GM21423 (cell line): ENCODE results near the gene HDGFL2.

Experiments used
- ATAC-seq: cut with Tn5 transposase; IDR thresholded peaks from one replicate; pipeline ENCODE4 v1.9.1; 2021; ENCODE audit warnings: mild to moderate bottlenecking, moderate library complexity; ENCODE audit not compliant: unreplicated experiment

HDGFL2 gene

DNA sequence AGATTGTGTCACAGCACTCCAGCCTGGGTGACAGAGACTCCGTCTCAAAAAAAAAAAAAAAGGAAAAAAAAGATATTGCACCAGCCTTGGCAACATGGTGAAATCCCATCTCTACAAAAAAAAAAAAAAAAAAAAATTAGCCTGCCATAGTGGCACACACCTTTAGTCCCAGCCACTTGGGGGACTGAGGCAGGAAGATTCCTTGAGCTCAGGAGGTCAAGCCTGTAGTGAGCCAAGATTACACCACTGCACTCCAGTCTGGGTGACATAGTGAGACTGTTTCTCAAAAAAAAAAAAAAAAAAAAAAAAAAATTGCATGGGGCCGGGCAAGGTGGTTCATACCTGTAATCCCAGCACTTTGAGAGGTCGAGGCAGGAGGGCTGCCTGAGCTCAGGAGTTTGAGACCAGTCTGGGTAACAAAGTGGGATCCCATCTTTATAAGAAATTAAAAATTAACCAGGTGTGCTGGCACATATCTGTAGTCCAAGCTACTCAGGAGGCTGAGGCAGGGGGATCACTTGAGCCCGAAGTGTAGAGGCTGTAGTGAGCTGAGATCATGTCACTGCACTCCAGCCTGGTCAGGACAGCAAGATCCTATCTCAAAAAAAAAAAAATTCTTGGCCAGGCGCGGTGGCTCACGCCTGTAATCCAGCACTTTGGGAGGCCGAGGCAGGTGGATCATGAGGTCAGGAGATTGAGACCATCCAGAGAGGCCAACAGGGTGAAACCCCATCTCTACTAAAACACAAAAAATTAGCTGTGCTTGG is 7.1 kb upstream of the HDGFL2 start:
- no peak for ATAC-seq

DNA sequence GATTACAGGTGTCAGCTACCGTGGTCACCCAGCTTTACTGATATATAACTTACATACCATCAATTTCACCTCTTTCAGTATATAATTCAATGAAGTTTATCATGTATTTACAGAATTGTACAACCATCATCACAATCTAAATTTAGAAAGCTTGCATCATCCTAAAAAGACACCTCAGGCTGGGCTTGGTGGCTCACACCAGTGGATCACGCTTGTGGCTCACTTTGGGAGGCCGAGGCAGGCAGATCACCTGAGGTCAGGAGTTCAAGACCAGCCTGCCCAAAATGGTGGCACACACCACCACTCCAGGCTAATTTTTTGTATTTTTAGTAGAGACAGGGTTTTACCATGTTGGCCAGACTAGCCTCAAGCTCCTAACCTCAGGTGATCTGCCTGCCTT is 4.3 kb upstream of the HDGFL2 start:
- ATAC-seq = no peak

DNA sequence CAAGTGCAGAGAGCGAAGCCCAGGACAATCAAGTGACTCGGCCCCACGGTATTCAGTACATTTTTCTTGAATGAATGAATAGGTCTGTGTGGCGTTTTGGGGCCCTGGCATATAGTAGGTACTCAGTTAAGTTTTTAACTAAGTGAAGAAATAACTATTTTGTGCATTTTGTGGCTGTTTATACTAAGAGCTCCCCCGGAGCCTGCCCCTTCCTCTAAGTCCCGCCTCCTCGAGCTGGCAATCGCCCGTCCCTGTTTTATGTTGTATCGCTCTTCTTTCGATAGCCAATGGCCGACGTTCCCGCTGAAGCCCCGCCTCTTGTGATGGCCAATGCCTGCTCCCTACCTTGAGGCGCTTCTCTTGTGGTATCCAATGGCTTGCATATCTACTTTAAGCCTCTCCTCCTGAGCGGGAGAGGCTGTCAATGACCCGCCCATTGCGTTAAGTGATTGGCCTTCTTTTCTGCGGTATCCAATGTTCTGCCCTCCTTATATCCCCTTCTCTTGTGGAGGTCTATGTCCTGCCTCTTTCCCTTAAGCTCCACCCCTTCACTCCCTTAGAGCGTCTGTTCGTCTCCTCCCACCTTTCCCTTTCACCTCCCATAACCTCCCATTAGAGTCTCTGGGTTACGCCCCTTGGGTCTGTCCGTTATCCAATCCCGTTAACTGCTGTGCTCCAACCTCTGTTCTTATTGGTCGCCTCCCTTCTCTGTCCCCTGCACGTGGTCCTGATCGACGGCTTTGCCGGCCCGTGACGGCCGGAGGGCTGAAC is 509 bp upstream of the HDGFL2 start:
- peak; percentile 81 for ATAC-seq

DNA sequence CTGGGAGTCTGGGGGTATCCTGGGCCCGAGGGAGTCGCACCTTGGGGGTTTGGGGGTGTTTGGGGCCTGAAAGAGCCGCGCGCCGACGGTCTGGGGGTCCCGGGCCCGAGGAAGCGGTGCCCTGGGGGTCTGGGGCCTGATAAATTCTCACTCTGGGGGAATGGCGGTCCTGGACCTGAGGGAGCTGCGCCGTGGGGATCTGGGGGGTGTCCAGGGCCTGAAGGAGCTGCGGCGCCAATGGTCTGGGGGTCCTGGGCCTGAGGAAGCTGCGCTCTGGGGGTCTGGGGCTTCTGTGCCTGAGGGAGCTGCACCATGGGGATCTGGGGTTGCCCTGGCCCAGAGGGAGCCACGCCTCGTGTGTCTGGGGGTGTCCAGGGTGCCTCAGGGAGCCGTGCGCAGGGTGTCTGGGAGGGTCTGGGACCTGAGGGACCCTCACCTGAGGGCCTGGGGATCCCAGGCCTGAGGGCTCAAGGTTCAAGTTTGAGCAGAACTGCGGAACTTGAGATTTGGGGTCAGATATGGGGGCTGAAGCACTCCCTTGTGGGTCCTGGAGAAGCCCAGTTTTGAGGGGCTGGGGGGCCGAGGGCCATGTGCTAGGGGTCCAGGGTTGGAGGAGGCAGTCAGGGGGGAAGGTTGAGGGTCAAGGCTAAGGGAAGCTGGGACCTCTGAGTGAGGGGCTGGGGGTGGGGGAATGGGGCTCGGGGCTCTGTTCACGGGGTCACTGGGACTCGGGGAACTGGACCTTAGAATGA is 1.1 kb downstream of the HDGFL2 start:
- ATAC-seq = no peak

DNA sequence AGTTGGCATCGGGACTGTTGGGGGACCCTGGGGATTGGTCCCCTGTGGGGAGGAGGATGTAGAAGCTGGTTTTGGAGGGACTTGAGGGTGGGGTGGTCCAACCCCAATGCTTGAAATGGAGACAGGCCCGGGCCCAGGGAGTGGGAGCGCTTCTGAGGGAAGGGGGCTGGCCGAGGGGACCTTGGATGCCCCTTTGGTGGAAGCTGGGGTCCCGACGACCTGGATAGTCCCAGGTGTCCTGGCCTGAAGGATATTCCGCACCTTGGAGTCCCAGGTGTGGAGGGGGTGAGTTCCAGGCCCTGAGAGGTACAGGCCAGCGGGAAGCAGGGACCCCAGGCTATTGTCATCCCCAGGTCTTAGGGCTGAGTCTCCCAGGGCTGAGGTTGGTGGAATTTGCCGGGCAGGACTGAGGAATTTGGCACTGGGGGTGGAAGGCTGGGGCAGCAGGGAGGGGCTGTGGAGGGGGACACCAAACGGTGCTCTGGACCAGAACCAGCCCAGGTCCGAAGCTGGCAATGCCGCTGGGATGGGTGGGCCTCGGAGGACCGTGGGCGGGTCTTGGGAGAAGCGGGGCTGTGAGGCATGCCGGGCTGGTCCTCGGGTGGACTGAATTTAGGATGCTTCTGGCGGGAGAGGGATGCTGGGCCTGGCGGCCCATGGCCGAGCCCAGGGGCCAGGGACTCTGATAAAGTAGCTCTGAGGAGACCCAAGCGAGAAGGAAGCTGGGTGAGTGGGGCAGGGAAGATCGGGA is 1.8 kb downstream of the HDGFL2 start:
- no peak for ATAC-seq

DNA sequence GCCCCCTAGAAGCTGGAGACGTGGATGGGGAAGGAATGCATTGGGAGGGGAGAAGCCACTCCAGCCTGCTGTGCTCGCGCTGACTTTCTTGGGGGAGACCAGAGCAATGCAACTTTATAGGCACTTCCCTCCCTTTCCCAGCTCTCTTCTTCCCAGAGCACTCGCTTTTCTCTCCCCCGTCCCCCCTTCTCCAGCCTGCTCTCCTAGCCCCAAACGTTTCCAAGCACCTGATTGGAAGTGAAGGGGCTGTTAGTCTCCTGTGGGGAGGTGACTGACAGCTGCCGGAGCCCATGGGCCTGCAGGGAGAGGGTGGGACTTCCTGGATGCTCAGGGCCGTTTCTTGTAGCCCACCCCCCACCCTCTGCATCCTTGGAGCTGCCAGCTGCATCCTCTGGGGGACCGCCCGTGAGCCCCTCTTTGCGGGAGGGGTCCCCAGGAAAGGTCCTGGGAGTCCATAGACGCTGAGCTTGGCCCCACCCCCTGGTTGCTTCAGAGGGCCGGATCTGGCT is 2.5 kb downstream of the HDGFL2 start:
- no peak for ATAC-seq

DNA sequence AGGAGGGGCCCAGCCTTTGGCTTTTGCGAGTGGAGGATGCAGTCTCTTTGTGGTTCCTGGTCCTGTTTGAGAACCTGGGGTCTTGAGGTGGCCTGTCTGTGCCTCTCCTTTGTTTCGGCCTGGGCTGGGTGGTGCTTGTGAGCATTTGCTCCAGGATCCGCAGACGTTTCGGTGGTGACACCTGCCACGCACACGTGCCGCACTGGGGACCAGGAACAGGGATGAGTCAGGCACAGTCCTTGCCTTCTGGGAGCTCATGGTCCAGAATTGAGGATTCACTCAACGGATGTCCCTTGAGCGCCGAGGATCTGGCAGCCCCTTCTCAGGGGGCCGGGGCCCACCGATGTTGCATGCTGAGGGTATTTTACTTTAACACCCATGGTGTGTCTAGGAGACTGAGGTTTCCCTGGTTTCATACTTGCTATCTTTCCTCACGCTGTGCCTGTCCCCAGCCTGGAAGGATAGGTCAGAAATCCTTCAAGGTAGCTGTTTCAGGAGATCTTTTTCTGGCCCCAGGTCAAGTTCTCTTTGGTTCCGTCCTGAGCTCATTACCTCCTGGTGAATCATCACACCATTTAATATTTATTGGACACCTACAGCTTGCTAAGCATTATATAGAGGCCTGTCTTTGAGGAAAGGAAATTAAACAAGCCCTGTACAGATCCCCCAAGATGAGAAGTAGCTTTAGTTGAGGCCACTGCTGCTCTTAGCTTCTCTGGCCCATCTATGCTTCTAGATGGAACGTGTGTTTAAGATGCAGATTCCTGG is 5.1 kb downstream of the HDGFL2 start:
- ATAC-seq = no peak

DNA sequence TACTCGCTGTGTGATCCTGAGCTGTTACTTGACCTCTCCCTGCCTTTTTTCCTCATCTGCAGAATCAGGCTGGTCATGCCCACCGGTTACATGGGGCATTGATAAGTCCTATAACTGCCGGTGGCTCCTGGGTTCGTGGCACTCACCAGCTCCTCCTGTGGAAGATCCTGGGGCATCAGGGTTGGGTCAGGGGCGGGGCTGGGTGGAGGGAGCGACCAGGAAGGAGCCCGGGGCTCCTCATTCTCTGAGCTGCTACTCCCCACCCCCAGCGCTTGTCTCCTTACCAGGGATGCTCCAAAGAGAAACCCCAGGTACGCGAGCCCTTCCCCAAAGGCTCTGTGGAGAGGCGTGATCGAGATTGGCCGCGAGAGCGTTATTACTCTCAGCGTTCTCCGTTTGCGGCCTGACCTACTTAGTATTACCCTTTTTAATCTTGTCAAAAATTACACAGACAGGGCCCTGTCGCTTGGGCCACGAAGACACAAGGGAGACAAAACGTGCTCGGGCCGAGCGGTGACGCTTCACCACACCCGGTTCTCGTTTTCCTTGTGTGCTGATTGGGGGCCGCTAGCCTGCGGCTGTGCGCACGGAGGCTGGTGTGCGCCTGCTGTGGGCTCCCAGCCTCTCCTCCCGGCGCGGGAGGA is 10.7 kb downstream of the HDGFL2 start:
- ATAC-seq = no peak

DNA sequence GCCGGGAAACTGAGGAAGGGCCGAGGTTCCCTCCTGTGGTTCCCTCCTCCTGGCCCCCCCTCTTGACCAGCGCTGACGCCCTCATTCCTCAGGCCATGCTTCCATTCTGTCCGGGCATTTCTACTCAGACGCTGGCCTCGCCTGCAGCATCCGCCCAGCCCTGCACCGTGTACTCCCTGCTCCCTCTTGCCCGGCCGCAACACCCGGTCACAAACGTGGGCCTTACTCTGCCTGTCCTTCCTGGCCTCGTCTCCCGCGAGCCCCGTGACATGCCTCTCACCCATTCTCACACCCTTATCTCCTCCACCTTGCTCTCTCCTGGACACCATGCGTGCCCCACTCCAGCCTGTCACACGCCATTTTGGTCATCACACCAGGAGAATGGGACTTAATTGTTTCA is 11.3 kb downstream of the HDGFL2 start:
- ATAC-seq = no peak

DNA sequence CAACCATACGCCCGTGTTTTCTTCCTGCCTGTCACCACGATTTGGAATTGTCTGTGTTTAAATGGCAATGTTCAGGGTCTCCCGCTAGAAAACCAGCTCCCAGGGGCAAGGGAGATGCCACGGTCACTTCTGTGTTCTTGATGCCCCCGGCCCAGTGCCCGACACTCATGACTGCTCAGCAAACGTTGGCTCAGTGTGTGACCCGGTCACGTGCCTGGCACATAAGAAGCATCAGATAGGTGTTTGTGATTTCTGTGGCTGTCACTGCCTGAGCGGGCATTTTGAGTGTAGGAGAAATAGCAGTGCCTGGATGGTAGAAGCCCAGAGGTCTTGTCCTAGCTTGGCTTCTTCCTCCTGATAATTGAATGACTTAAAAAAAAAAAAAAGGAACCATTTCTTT is 15.5 kb downstream of the HDGFL2 start:
- ATAC-seq = no peak

DNA sequence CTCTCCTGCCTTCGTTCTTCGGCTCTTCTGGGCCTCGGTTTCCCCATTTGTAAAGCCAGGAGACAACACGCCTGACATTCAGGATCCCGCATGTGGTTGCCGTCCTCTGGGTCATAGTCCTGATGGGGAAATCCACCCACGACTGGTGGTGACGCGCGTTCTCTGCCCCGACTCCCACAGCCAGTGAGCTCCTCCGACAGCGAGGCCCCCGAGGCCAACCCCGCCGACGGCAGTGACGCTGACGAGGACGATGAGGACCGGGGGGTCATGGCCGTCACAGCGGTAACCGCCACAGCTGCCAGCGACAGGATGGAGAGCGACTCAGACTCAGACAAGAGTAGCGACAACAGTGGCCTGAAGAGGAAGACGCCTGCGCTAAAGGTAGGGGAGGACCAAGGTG is 16.4 kb downstream of the HDGFL2 start:
- no peak for ATAC-seq

DNA sequence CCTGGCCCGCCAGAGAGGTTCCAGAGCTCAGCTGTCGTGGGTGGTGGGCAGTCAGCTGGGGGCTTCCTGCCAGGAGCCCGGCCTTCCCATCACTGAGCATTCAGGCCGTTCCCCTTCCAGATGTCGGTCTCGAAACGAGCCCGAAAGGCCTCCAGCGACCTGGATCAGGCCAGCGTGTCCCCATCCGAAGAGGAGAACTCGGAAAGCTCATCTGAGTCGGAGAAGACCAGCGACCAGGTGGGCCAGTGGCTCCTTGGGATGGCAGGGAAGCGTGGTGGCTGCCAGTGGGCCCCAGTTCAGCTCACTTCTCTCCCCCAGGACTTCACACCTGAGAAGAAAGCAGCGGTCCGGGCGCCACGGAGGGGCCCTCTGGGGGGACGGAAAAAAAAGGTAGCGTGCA is 19.3 kb downstream of the HDGFL2 start:
- no peak for ATAC-seq

DNA sequence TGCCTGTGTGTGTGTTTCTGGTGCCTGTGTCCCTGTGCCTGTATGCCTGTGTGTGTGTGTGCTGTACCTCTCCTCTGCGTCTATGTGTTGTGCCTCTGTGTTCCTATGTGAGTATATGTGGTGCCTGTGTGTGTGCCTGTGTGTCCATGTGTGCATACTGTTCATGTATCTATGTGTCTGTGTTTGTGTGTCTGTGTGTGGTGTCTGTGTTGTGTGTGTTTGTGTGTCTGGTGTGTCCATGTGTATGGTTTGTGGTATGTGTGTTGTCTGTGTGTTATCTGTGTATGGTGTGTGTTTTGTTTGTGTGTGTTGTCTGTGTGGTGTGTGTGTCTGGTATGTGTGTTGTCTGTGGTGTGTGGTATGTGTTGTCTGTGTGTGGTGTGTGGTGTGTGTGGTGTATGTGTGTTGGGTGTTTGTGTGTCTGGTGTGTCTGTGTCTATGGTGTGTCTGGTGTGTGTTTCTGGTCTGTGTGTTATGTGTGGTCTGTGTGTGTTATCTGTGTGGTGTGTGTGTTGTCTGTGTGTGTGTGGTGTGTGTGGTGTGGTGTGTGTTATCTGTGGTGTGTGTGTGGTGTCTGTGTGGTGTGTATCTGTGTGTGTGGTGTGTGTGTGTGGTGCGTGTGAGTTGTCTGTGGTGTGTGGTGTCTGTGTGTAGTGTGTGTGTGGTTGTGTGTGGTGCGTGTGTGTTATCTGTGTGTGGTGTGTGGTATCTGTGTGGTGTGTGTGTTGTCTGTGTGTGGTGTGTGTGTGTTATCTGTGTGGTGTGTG is 20.4 kb downstream of the HDGFL2 start:
- no peak for ATAC-seq

DNA sequence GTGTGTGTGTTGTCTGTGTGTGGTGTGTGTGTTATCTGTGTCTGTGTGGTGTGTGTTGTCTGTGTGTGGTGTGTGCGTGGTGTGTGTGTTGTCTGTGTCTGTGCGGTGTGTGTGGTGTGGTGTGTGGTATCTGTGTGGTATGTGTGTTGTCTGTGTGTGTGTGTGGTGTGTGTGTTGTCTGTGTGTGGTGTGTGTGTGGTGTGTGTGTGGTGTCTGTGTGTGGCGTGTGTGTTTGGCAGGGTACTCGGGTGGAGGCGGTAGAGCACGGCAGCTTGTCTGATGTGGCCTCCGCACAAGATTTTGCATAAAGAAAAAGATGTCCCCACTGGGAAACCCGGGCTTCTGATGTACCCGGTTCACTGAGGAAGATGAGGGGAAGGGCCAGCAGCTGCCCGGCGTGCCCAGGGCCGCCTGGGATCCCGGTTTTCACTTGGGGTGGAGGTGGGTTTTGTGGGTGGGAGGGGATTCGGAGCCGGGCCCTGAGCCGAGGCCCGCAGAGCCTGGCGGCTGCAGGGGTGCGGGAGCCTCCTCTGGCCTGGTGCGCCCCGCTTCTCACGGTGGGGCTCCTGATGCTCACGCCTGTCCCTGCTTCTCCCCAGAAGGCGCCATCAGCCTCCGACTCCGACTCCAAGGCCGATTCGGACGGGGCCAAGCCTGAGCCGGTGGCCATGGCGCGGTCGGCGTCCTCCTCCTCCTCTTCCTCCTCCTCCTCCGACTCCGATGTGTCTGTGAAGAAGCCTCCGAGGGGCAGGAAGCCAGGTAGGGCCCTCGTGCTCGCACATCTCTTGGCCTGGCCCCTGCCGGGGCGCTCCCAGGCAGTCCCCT is 21.2 kb downstream of the HDGFL2 start:
- ATAC-seq = no peak

DNA sequence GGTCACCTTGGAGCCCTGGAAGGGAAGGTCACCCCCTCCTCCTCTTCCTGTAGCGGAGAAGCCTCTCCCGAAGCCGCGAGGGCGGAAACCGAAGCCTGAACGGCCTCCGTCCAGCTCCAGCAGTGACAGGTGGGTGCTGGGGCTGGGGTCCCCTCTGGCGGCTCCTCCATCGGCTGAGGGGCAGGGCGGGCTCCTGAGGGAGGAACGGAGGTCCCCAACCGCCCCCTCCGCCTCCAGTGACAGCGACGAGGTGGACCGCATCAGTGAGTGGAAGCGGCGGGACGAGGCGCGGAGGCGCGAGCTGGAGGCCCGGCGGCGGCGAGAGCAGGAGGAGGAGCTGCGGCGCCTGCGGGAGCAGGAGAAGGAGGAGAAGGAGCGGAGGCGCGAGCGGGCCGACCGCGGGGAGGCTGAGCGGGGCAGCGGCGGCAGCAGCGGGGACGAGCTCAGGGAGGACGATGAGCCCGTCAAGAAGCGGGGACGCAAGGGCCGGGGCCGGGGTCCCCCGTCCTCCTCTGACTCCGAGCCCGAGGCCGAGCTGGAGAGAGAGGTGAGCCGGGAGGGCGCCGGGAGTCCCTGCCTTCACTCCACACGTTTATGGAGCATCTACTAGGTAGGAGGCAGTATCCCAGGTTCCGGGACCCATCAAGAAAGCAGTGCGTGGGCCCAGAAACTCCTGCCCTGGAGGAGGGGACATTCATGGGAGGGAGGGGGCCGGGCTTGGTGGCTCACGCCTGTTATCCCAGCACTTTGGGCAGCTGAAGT is 22.0 kb downstream of the HDGFL2 start:
- ATAC-seq = no peak

DNA sequence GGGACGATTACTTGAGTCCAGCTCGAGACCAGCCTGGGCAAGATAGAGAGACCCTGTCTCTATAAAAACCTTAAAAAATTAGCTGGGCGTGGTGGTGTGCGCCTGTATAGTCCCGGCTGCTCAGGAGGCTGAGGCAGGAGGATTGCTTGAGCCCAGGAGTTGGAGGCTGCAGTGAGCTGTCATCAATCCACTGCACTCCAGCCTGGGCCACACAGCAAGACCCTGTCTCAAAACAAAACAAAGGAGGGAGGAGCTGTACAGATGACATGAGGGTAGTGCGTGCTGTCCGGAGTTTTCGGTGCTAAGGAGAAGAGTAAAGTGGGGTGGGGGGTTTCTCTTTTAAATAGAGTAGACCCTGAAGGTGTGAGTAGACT is 22.6 kb downstream of the HDGFL2 start:
- no peak for ATAC-seq

DNA sequence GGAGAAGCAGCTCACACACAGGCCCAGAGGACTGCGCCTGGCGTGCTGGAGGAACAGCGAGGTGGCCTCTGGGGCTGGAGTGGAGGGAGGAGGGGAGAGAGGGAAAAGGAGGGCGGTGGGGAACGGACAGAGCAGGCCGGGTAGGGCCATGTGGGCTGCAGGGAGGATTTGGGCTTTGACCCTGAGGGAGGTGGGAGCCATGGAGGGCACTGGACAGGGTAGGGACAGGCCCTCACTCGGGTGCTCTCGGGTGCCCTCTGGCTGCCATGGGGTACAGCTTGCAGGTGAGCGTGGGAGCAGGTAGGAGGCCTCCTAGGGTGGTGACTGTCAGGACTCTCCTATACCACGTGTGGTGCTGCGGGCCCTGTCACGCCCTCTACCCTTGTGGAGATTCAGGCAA is 23.4 kb downstream of the HDGFL2 start:
- ATAC-seq = no peak
